HG03575 (cell line): ENCODE data around the gene NFKBIL1.
A peak's percentile ranks its signal among the peaks of the same experiment; 100 is the strongest.
"Not testable (repeated sequence)": the region's sequence is repeated elsewhere in the genome, so short reads cannot be mapped to it uniquely, and the experiment has no call there.

Source experiments
- ATAC-seq: cut with Tn5 transposase; IDR thresholded peaks from one replicate; pipeline ENCODE4 v1.9.1; 2021; ENCODE audit not compliant: unreplicated experiment, insufficient number of reproducible peaks, low FRiP score; ENCODE audit errors: extremely low read depth

The NFKBIL1 gene

GRCh38 chr6:31576897-31577578 lies 29.6 kb downstream of the NFKBIL1 start:
- ATAC-seq: no peak

- ATAC-seq: no peak
These were observed 30.2 kb downstream of the NFKBIL1 start for GRCh38 chr6:31577579-31577966.

- ATAC-seq: no peak
These were observed 31.0 kb downstream of the NFKBIL1 start for GRCh38 chr6:31578184-31579118.

- ATAC-seq: no peak
These were observed 31.7 kb downstream of the NFKBIL1 start for GRCh38 chr6:31579119-31579505.

GRCh38 chr6:31579546-31580437 lies 32.4 kb downstream of the NFKBIL1 start:
- no peak for ATAC-seq

GRCh38 chr6:31580438-31580740 lies 33.0 kb downstream of the NFKBIL1 start:
- ATAC-seq: no peak

GRCh38 chr6:31580807-31581433 lies 33.5 kb downstream of the NFKBIL1 start:
- ATAC-seq: peak; percentile 38

GRCh38 chr6:31581434-31582229 lies 34.2 kb downstream of the NFKBIL1 start:
- no peak for ATAC-seq

DNA sequence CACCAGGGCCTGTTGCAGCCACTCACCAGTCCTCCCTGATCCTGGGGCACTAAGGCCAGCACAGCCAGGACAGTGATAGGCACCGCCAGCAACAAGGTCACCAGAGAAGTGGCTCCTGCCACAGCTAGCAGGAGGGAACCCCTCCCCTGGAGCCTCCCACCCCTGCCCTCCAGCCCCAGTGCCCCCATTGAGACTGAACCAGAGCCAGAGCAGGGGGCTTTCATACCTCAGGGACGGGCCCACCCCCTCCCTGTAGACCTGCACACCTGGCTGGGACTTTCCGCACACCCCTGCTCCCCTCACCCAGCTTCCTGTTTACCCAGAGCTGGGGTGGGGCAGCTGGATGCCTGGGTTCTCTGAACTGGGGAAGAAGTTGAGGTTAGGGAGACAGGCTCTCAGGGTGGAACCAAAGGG lies 34.8 kb downstream of the NFKBIL1 start, which contains the start of gene LTB:
TSS of gene LTB (minus strand) at position 195 of the 414 bp plus-strand sequence. CDS start at position 188, 7 bp downstream.
- ATAC-seq: no peak

- ATAC-seq: no peak
These were observed 38.1 kb downstream of the NFKBIL1 start for GRCh38 chr6:31585491-31585890.

GRCh38 chr6:31586008-31586407 lies 38.6 kb downstream of the NFKBIL1 start, which contains the start of gene LST1:
TSS of gene LST1 (plus strand) at chr6:31586277. CDS start at chr6:31587300, 1,023 bp downstream.
- no peak for ATAC-seq

DNA sequence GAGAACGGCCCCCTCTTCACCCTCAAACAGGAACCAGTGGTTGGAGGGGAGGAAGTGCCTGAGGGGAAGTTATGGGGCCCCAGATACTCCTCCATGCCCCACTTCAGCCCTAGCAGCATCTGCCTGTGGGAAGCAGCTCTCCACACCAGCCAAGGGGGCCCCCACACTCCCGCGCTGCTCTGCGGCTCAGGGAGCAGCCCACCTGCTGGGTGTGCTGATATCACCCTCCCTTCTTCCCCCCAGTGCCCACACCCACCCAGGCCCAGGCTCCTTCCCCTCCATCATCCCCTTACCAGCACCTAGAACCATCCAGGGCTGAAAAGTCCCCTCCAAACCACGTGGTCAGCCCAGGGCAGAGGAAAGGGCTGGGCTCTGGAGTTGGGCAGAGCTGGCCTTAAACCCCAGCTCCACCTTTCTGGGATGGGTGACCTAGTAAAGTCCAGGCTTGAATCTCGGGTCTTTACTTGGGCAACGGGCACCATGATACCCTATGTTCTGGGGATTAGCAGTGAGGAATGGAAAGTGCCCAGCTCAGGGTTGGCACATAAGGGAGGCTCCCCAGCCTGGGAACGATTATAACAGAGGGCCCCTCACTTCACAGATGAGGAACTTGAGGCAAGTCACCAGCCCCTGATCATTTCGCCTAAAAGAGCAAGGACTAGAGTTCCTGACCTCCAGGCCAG lies 39.3 kb downstream of the NFKBIL1 start:
- ATAC-seq: no peak

GRCh38 chr6:31587791-31588777 lies 40.7 kb downstream of the NFKBIL1 start:
- ATAC-seq: no peak

DNA sequence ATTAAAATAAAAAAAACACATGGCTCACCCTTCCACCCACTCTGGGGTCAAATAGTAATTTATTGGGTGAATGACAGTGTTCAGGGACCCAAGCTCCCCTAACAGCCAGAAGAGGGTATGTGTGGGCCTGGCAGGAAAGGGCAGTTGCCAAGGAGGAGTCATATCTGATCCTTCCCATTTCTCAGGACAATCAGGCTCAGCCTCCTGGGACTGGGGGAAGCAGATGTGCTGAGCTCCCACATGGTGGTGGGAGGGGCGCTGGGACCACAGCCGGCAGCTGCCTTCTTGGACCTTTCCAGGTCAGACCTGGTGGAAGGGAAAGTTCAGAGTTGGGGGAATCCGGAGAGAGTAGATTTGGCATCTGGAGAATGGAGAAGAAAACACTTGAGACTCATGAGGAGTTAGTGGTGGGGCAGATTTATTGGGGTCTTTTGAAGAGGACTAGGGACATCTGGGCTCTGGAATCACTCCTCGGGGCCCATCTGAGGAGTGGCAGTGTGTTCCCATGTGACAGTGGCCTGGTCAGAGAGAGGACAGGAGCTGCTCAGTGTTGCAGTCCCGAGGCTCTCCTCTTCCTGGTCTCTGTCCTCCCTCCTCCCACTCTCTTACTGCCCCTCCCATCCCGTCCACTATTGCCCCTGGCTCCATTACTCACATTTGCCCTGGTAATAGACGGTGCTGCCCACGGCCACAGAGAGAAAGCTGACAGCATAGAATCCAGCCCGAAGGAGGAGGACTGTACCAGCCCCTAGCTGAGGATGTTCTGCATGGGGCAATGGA lies 41.7 kb downstream of the NFKBIL1 start:
- ATAC-seq: no peak

GRCh38 chr6:31590691-31591090 lies 43.3 kb downstream of the NFKBIL1 start:
- ATAC-seq: not testable (repeated sequence)

DNA sequence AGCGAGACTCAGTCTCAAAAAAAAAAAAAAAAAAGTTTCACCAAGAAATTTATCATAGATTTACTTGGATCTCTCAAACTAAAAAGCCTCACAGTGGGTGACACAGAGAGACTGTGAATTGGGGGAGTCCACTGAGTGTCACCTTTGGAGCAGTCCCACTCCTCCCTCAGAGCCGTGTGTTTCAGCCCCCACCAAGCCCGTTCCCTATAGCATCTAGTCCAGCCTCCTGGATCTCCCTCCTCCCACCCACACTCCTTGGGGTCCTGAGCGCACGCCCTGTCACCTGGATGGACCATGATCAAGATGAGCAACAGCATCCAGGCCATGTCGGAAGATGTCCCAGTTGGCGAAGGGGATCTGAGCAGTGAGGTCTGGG lies 45.0 kb downstream of the NFKBIL1 start:
- no peak for ATAC-seq
